Endodermal cell (in vitro differentiated cells): Measurements from ENCODE around the gene PTPN22. TPM values are rescaled to one million over a fixed set of nuclear protein-coding genes. Genes with fewer than 3 reads are reported as not detected.

ENCODE experiments used
- DNase-seq: peaks from one replicate; pipeline ENCODE4 v3.0.0-alpha.2; 2017
- H3K27ac ChIP-seq: 2 replicates; pipeline ENCODE4 v1.5.1; 2013; ENCODE audit warnings: mild to moderate bottlenecking, low read depth, low read length, moderate library complexity
- H3K27me3 ChIP-seq: 2 replicates; pipeline ENCODE4 v1.6.1; 2013; ENCODE audit warnings: mild to moderate bottlenecking, low read length, moderate library complexity; ENCODE audit not compliant: insufficient read depth, control insufficient read depth, poor library complexity, severe bottlenecking
- H3K36me3 ChIP-seq: 2 replicates; pipeline ENCODE4 v1.7.0; 2013; ENCODE audit warnings: mild to moderate bottlenecking, low read length, moderate library complexity; ENCODE audit not compliant: control insufficient read depth, insufficient read depth
- H3K4me1 ChIP-seq: one replicate; pipeline ENCODE4 v1.7.0; 2013; ENCODE audit warnings: low read length; ENCODE audit not compliant: control insufficient read depth, insufficient read depth
- H3K4me3 ChIP-seq: 2 replicates; pipeline ENCODE4 v1.5.1; 2013; ENCODE audit warnings: mild to moderate bottlenecking, low read length, moderate library complexity
- H3K9ac ChIP-seq: 2 replicates; pipeline ENCODE4 v1.6.1; 2013; ENCODE audit warnings: mild to moderate bottlenecking, low read length, moderate library complexity; ENCODE audit not compliant: poor library complexity, severe bottlenecking; ENCODE audit errors: extremely low read depth
- H3K9me3 ChIP-seq: 2 replicates; pipeline ENCODE4 v1.6.1; 2013; ENCODE audit warnings: mild to moderate bottlenecking, low read length, moderate library complexity; ENCODE audit not compliant: control insufficient read depth
- H3K27ac Mint-ChIP-seq: 2 replicates; pipeline ENCODE4 v1.8.0; 2020; ENCODE audit warnings: mixed read lengths
- H3K27me3 Mint-ChIP-seq: 2 replicates; pipeline ENCODE4 v1.8.0; 2021; ENCODE audit warnings: mild to moderate bottlenecking, mixed read lengths; ENCODE audit not compliant: insufficient read depth
- H3K36me3 Mint-ChIP-seq: 2 replicates; pipeline ENCODE4 v1.8.0; 2020; ENCODE audit warnings: low read depth, mixed read lengths
- H3K4me1 Mint-ChIP-seq: 2 replicates; pipeline ENCODE4 v1.8.0; 2020; ENCODE audit warnings: mixed read lengths
- H3K4me3 Mint-ChIP-seq: 2 replicates; pipeline ENCODE4 v1.8.0; 2020; ENCODE audit warnings: mild to moderate bottlenecking, moderate library complexity, mixed read lengths
- H3K9me3 Mint-ChIP-seq: 2 replicates; pipeline ENCODE4 v1.8.0; 2020; ENCODE audit warnings: mild to moderate bottlenecking, mixed read lengths
- WGBS, 2 experiments: methylation state at CpG; one replicate each; pipeline versions ENCODE4 v1.1.5 to v1.1.7; 2013; ENCODE audit warnings: missing lambda C conversion rate in 2 of 2, mixed read lengths in 1 of 2; ENCODE audit not compliant: insufficient coverage in 1 of 2, insufficient read length in 1 of 2; 5-methylcytosine and 5-hydroxymethylcytosine counted together
- total RNA-seq, 2 donors: library from RNA; stranded (reverse); fragmentation: NEBNext Ultra II Directional in 1 of 2; extraction: Animal tissue kit (Norgen Biotek cat#: 25700) in 1 of 2; gene quantifications; 2 replicates in 1 of 2; 3 replicates in 1 of 2; pipeline ENCODE4 v1.2.1, GENCODE V29; 2021
- TF ChIP-seq, protein P1 (sequence below): fragments of 200-600 bp; sonication (generic); conservative IDR thresholded peaks from 2 replicates; pipeline ENCODE4 v1.5.0; 2021; ENCODE audit warnings: antibody characterized with exemption, mild to moderate bottlenecking

PTPN22 gene
- total RNA-seq, 2 donors from 2014 or later = not detected

DNA sequence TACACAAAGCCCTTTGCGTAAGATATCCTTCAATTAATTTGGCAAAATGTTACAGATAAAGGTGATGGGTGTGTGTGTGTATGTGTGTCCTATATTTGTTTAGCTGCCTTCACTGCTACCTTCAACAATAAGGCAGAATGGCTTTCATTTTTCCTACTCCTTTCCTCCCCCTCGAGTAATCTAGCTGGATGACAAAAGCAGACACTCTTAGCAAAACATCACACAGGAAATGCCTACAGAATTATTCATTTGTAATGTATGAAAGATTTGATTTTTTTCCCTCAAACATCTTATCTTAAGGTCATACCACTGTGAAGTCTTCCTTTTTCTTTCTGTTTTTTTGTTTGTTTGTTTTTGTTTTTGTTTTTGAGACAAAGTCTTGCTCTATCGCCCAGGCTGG lies 10.6 kb downstream of the PTPN22 start:
- no peak overlapping the region for H3K27ac ChIP-seq
- Mint-ChIP-seq H3K4me1 (no peaks in the 10 kb centered on the region), H3K36me3 (no peaks in the 10 kb centered on the region), H3K27ac (no peak overlapping the region), H3K27me3 (no peaks in the 10 kb centered on the region), H3K9me3 (no peaks in the 10 kb centered on the region), H3K4me3 (no peak overlapping the region)
- no peaks in the 10 kb centered on the region for H3K36me3 ChIP-seq
- no peaks in the 10 kb centered on the region for H3K9me3 ChIP-seq
- no peak overlapping the region for H3K9ac ChIP-seq
- TF ChIP-seq, protein P1, sequence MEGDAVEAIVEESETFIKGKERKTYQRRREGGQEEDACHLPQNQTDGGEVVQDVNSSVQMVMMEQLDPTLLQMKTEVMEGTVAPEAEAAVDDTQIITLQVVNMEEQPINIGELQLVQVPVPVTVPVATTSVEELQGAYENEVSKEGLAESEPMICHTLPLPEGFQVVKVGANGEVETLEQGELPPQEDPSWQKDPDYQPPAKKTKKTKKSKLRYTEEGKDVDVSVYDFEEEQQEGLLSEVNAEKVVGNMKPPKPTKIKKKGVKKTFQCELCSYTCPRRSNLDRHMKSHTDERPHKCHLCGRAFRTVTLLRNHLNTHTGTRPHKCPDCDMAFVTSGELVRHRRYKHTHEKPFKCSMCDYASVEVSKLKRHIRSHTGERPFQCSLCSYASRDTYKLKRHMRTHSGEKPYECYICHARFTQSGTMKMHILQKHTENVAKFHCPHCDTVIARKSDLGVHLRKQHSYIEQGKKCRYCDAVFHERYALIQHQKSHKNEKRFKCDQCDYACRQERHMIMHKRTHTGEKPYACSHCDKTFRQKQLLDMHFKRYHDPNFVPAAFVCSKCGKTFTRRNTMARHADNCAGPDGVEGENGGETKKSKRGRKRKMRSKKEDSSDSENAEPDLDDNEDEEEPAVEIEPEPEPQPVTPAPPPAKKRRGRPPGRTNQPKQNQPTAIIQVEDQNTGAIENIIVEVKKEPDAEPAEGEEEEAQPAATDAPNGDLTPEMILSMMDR = no peak
- WGBS, 2 experiments = 91 to 100% methylated on average over 1 to 3 of the region's 3 CpGs
- DNase-seq = no peak
- no peaks in the 10 kb centered on the region for H3K27me3 ChIP-seq
- H3K4me3 ChIP-seq = no peak overlapping the region
- no peaks in the 10 kb centered on the region for H3K4me1 ChIP-seq

DNA sequence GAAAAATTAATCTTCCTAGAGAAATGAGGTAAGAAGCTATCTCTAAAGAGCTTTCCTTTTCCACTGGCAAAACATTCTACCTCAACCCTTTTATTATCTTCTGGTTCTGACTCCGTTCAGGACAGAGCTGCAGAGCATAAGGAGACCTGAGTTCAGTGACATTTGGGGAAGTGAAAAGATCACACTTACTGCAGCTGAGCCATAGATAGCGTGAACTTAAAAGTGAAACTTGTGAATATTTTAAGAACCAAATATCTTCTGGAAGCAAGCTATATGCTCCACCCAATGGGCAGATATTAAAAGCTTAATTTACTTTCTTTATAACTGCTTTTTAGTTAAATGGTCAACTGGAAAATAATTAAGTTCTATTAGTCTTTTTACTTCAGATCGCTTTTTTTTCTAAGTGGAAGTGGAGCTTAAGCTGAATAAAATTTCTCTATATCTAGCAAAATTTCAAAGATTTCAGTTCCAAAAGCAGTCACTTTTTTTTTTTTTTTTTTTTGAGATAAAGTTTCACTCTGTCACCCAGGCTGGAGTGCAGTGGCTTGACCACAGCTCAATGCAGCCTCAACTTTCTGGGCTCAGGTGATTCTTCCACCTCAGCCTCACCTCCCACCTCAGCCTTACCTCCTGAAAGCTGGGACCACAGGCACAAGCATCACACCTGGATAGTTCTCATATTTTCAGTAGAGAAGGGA lies 11.9 kb downstream of the PTPN22 start:
- H3K27me3 Mint-ChIP-seq = no peaks in the 10 kb centered on the region
- H3K9me3 Mint-ChIP-seq = no peaks in the 10 kb centered on the region
- no peak overlapping the region for H3K4me3 ChIP-seq
- H3K9me3 ChIP-seq = no peaks in the 10 kb centered on the region
- DNase-seq = no peak
- TF ChIP-seq, protein P1 = no peak
- no peak overlapping the region for H3K27ac ChIP-seq
- H3K4me1 ChIP-seq = no peaks in the 10 kb centered on the region
- H3K27ac Mint-ChIP-seq = no peak overlapping the region
- no peaks in the 10 kb centered on the region for H3K4me1 Mint-ChIP-seq
- H3K9ac ChIP-seq = no peak overlapping the region
- no peak overlapping the region for H3K4me3 Mint-ChIP-seq
- WGBS, 2 experiments = 94 to 100% methylated on average over 2 to 3 of the region's 3 CpGs
- no peaks in the 10 kb centered on the region for H3K36me3 Mint-ChIP-seq
- H3K36me3 ChIP-seq = no peaks in the 10 kb centered on the region
- no peaks in the 10 kb centered on the region for H3K27me3 ChIP-seq

DNA sequence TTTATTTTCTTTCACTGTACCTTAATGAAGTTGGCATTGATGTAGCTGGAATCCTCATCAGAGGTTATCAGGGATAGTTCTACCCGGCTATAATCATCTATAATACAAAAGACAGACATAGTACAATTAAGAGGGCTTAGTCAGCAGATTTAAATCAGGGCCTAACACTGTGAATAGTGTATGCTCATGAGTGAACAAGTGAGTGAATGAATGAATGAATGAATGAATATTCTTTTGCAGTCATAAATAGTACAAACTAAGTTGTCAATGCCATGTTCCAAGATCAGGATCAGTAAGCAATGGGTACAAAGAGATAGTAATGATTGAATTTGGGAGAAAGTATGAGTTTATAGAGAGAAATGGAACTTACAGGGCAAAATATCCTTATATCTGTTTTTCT lies 12.5 kb downstream of the PTPN22 start:
- WGBS, 2 experiments = 88% methylated on average over 1 of the region's 1 CpG; no CpG with 5 or more reads in 1 of the 2 experiments
- no peaks in the 10 kb centered on the region for H3K36me3 ChIP-seq
- no peaks in the 10 kb centered on the region for H3K36me3 Mint-ChIP-seq
- H3K27me3 ChIP-seq = no peaks in the 10 kb centered on the region
- DNase-seq = no peak
- no peaks in the 10 kb centered on the region for H3K27me3 Mint-ChIP-seq
- H3K27ac ChIP-seq = no peak overlapping the region
- H3K4me3 Mint-ChIP-seq = no peak overlapping the region
- TF ChIP-seq, protein P1 = no peak
- H3K9me3 ChIP-seq = no peaks in the 10 kb centered on the region
- no peaks in the 10 kb centered on the region for H3K4me1 ChIP-seq
- no peaks in the 10 kb centered on the region for H3K4me1 Mint-ChIP-seq
- H3K9me3 Mint-ChIP-seq = no peaks in the 10 kb centered on the region
- H3K9ac ChIP-seq = no peak overlapping the region
- no peak overlapping the region for H3K4me3 ChIP-seq
- H3K27ac Mint-ChIP-seq = no peak overlapping the region
